ENCODE results near the gene SLC6A19.
"Not testable (repeated sequence)": the region's sequence is repeated elsewhere in the genome, so short reads cannot be mapped to it uniquely, and the experiment has no call there.

SLC6A19 gene

DNA sequence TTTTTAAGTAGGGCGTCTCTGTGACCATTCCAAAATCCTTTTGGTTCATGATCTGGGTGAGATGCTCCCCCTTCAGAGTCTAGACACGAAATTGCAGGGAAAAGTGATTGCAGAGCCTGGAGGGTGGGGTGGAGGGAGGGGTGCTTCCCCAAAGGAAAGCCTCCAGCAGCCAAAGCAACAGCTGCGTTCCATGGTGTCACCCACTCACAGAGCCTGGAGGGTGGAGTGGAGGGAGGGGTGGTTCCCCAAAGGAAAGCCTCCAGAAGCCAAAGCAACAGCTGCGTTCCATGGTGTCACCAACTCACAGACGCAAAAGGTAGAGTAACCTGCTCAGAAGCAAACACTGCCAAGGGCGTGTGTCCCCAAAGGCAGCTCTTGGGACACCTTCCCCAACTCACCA lies 46.4 kb downstream of the SLC6A19 start:
- DNase-seq: no peak

DNA sequence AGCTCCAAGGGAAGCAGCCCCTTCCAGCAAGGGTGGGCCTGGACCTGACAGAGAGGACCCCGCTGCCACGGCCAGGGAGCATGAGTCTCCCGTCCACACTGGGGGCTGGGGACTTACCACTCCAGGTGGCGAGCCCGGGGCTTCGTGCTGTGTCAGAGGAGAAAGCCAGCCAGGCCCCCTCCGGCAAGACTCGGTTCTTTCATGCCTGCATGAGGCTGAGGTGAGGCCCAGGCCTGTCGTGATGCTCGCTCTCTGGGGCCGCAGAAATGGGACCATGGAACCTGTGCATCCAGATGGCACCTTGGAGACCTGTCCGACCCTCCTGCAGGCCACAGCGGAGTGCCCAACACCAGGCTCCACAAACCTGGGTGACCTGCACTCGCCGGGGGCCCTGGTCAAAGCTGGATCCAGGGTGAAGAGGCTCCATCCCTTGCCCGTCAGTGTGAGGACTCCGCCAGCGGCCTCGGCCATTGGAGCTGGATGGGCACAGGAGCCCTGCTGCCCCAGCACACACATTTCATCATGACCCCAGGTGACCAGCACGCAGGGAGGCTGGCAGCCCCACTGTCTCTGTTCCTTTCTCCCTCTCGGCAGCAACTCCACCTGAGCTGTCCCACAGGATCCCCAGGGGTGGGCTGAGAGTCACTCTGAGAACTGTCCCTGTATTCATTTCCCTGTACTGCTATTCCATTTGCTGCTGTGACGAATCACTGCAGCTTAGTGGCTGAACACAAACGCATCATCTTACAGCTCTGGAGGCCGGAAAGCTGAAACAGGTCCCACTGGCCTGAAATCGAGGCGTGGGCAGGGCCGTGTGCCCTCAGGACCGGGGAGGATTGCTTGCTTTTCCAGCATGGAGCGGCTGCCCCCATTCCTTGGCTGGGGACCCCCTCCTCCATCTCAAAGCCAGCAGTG lies 48.2 kb downstream of the SLC6A19 start:
- no peak for DNase-seq

DNA sequence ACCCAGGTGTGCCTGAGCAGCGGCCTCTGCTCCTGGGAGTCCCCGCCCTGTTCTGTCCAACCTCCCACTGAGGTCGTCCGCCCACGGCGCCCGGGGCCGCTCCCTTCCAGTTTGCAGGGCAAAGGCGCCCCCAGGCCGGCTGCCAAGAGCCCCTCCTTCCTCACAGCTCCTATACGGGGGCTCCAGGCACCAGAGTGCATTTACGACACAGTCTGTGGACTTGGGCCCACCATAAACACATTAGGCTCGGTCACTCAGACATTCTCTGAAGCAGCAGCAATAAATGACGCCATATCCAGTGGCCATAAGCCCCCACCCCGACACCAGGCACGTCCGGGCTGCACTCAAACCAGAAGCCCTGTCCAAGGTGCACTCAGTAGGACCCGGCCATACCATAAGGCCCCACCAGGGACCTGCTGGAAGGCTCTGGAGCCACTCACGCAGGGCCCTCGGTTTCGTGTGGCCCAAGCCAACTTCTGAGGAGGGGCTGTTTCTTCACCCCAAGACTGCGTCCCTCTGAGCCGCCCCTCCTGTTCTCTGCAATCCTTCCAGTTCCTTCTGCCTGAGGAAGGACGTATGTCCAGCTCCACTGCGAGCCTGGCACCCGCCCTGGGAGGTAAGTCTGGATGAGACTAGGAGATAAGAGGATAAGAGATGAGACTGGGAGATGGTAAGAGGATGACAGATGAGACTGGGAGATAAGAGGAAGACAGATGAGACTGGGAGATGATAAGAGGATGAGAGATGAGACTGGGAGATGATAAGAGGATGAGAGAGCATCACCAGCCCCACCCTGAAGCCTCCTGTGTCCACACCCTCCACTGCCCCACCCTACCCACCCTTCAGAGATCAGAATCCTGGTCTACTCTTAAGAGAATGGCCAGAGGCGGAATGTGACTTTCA lies 50.5 kb downstream of the SLC6A19 start:
- DNase-seq: no peak

DNA sequence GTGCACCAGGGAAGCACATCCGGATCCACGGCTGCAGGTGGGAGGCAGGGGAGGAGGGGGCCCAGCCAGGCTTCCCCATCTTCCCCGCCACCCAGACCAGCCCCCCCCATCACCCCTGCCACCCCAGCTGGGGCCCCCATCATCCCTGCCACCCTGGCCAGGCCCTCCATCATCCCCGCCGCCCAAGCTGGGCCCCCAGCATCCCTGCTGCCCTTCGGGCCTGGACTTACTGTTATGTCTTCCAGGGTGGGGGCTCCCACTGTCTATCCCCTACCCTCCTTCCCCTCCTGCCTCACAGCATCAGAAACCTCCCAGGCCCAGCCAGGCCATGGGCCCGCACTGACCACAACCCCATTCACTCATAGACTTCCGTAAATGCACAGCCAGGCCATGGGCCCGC lies 51.3 kb downstream of the SLC6A19 start:
- no peak for DNase-seq

DNA sequence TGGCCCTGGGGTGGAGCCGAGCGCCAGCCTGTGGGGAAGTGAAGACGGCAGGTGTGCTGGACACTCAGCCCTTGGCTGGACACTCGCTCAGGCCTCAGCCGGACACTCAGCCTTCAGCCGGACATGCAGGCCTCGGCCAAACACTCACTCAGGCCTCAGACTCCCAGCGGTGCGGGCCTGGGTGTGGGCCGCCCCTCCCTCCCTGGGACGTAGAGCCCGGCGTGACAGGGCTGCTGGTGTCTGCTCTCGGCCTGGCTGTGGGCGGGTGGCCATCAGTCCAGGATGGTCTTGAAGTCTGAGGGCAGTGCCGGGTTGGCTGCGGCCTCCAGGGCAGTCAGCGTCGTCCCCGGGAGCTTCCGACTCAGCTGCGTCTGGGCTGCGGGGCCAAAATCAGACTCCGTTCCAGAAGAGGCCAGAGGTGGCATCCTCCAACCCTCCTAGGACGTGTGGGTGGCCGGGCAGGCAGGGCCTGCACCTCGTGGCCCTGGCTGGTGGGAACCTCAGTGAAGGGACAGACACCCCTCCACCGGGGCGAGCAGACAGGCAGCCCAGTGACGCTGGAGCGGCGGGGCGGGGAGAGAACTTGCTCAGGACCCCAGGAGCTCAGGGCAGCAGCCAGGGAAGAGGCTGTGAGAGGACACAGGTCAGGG lies 52.2 kb downstream of the SLC6A19 start:
- no peak for DNase-seq

DNA sequence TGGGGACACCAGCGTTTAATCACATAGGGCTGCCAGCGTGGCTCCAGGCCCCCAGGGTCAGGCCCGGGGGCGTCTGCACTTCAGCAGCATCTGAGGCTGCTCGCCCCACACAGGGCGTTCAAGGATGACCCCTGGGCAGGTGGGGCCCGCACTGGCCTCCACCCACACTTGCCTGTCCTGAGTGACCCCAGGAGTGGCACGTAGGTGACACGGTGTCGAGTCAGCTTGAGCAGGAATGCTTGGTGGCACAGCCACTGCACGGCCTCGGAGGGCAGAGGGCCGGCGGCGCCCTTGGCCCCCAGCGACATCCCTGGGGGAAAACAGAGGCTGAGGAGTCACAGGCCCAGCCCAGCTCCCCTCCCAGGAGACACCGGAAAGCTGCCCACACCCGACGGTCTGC lies 52.8 kb downstream of the SLC6A19 start:
- no peak for DNase-seq

DNA sequence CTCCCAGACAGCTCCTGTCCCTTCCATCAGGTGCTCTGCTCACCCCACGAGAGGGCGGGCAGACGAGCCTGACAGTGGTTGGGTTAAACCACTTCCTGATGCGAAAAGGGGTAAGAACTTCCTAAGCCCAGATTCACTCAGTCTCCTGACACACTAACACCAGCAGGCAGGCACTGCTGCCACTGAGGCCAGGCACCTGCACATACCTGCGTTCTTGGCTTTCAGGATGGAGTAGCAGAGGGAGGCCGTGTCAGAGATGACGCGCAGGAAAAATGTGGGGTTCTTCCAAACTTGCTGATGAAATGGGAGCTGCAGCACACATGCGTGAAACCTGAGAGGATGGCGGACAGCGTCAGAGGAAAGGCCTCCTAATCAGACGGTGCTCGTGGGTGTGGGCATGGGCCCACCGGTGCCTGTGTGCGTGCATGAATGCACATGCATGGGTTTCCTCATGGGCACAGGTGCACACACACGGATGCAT lies 53.7 kb downstream of the SLC6A19 start:
- DNase-seq: no peak

DNA sequence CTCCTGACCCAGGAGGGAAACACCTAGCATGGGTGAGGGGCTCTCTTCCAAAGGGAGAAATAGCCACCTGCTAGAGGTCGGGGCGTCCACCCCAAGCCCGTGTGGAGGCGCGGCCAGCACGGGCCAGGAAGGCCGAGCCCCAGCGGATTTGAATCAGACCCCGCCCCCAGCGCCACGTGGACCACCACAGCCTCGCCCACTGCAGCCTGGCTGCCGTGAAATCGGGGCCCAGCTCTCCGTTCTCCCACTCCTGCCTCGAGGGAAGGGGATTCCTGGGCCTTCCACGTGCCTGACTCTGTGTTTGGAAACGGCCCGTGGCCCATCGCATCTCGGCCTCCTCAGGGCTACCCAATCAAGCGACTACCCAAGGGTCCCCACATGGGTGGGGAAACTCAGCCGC lies 55.4 kb downstream of the SLC6A19 start:
- no peak for DNase-seq

DNA sequence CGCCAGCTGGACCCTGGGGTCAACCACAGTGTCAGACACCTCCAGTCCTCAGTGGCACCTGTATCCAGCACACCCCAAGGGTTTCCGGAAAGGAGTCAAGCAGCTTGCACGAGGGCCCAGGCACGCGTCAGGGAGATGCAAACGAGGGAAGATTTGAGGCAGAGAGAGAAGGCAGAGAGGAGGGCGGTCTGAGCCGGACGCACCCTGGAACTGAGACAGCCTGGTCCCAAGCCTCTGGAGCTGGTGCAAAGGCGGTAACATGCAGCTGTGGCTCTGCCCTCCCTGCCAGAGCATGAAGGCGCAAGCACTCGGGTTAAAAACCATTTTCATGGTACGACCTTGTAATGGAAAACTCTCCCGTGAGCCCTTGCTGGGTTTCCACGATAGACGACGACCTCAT lies 56.0 kb downstream of the SLC6A19 start:
- DNase-seq: no peak

DNA sequence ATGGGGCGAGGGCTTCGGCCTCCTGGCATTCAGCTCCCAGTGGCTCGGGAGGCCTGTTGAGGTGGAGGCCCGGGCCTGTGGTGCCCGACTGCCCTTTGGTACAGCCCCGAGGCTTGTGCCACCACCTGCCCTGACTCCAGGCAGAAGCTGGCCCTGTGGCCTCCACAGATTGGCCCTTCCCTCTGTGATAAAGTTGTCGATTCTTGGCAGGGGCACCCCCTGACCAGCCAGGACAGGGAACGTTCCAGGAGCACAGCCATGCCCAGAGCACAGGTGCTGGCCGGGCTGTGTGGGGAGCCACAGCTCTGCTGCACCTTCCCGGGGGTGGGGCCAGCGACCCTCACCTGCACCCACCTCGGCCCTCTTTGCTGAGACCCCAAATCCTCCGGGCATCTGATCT lies 56.4 kb downstream of the SLC6A19 start:
- no peak for DNase-seq

DNA sequence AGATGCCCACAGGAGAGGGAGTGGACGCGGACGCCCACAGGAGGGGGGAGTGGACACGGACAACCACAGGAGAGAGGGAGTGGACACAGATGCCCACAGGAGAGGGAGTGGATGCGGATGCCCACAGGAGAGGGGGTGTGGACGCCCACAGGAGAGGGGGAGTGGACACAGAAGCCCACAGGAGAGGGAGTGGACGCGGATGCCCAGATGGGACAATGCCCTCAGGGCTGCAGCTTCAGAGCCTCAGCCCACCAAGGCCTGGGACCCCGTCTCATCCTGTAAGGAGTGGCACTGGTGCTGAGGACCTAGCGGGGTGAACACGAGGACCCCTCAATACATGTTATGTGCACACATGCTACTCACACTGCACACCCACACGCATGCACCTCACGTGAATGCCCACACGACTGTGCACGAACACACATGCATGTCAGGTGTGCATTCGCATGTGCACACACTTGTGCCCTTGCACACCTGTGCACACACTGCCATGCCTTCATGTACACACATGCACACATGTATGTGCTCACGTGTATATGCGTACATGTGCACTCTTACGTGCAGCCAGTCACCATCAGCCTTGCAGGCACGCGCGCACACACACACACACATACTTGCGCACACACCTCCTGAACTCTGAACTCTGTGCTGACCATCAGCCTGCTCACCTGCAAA lies 58.5 kb downstream of the SLC6A19 start:
- DNase-seq: no peak

DNA sequence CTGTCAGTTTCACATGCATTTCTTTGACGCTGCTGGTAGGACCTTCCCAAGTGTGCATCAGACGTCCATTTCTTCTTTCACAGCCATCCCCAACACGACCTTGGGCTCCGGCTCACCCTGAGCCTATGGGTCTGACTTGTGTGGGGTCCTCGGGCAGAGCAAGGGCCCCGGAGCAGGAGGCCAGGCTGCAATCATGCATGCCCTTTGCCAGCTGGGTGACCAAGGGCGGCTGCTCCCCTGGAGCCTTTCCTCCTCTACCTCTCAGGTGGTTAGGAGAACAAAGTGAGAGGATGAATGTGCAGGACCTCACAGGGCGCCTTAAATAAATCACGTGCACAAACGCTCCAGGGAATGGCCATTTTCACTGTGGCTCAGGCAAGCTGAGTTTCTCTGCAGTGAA lies 60.2 kb downstream of the SLC6A19 start:
- DNase-seq: no peak

DNA sequence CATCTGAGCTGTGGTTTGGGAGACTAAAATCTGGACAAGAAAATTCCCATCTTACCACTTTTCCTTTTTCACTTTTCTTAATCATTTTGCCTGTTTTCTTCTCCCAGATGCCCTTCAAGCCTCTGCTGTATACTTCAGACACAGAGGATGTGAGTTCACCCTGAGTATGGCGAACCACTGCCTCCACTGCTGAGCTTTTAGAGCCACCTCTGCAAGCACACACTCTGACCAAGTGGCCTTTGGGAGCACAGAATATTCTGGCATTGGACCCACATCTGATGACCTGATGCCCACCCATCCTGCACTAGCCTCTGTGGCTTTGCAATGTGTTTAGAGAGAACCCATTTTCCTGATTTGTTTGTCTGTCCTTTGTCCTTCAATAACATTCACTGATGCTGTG lies 61.0 kb downstream of the SLC6A19 start:
- no peak for DNase-seq

DNA sequence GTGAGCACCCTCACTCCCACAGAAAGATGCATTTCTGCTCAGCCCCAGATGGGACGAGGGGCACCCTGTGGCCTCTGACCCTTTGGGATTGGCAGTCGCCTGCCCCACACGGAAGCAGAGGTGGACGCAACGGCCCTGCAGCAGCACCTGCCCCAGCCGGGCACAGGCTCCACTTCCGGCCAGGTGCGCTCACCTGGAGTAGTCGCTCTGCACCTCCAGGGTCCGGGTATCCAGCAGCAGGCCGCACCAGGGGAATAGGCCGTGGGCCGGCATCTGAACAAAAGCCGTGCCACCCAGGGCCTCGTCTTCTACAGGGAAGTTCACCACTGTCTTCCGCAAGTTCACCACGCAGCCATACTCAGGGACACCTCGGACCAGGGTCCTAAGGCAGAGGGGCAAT lies 62.8 kb downstream of the SLC6A19 start:
- no peak for DNase-seq

DNA sequence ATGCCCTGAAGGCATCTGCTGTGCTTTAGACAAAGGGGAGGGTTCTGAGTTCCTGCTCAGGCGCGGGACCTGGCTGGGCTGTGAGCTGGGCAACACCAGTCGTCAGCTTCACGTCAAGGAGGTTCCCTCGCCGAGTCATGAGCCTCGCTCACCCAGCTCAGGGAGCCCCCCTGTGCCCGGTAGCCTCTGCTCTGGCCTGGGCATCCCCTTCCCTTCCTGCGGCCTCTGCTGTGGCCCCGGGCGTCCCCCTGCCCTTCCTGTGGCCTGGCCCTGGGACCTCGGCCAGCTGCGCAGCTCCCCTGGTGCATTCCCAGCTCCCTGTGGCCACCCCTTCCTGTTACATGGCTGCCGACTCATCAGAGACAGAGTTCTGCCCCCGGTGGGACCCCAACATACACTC lies 63.6 kb downstream of the SLC6A19 start:
- no peak for DNase-seq

DNA sequence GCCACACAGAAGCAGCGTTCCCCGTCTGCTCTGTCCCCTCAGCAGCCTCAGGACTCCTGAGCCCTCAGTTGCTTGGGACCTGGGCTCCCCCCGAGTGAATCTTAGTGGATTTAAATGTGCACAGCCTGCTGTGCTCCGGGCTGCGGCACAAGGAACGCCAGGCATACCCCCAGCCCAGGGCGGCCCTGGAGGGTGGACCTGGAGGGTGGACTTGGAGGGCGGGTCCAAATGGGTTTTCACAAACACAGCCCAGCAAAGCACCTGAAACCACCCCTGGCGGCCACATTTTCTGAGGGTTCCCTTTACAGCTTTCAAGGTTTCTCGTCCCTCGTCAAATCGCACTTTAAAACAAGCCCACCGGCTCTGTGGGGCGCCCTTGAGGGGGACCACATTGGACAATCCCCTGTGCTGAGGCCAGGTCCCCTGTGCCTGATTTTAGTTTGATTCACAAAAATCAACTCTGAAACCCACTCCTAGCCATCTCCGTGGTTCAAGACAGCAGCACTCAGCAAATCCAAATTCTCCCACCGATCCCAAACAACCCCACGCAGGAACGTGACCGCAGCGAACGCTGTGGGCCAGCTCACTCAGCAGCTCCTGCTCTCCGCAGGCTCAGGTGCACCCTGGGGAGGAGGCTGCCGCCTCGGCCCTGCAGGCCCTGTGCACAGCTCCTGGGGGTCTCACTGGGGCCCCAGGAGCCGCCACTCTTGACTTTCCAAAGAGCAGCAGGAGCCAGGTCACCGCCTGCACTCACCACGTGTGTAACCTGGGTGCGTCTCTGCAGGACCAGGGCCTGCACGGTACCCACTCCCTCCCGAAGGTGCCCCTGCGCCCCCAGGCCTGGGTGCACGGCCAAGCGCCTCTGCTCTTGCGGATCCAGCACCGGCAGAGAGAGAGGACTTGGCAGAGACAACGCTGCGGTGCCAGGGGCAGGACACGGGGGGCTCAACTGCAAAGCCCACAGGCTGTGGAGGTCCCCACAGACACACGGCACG lies 64.4 kb downstream of the SLC6A19 start:
- no peak for DNase-seq

DNA sequence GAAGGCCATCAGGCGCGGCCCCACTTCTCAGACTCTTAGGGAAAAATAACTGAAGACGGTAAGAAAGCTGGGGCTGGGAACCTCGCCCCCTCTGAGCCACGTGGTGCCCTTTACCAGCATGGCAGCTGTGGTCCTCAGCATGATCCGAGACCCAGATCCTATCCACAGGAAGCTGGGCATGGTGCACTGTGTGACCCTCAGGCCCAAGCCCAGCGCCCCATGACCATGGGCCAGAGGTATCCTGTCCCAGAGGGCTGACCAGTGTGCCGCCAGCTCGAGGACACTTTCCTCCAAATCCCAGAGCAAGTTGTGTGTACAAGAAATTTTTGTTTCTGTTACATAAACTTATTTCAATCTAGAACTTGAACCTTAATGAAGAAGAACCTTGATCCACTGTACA lies 65.4 kb downstream of the SLC6A19 start:
- no peak for DNase-seq

DNA sequence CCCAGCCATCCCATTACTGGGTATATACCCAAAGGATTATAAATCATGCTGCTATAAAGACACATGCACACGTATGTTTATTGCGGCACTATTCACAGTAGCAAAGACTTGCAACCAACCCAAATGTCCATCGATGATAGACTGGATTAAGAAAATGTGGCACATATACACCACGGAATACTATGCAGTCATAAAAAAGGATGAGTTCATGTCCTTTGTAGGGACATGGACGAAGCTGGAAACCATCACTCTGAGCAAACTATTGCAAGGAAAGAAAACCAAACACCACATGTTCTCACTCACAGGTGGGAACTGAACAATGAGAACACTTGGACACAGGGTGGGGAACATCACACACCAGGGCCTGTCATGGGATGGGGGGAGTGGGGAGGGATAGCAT lies 66.1 kb downstream of the SLC6A19 start:
- DNase-seq: not testable (repeated sequence)

DNA sequence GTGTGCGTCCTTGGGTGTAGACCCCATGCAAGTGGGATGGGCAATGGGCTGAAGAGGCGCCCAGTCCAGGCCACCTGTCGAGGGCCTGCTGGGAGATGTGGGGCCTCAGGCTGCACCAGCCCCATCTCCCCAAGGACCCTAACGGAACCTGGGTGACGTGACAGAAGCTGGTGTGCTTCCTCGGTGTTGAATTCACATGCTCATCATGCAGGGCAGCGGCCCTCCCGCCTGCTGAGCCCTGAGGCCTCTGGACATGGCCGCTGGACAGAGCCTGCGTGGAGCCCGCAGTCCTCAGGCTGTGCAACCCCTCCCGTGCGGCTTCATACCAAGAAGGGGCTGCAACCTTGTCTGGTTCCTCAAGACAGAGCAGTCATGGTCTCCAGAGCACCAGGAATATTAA lies 66.7 kb downstream of the SLC6A19 start:
- no peak for DNase-seq

DNA sequence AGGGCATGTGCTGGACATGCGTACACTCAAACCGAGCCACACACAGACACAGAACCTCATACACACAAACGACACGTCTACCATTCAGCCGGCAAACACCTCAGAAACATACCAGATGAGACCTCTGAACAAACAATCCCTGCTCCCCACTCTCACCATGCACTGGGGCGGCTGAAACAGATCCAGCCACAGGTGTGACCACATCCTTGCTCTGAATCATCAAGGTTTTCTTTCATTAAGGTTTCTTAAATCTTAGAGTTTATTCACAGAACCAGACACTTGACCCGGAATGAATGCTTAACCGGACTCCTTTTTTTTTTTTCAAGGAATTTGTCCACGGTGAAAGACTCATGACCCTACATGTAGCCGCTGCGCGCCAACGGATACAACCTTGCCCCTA lies 67.3 kb downstream of the SLC6A19 start:
- no peak for DNase-seq

DNA sequence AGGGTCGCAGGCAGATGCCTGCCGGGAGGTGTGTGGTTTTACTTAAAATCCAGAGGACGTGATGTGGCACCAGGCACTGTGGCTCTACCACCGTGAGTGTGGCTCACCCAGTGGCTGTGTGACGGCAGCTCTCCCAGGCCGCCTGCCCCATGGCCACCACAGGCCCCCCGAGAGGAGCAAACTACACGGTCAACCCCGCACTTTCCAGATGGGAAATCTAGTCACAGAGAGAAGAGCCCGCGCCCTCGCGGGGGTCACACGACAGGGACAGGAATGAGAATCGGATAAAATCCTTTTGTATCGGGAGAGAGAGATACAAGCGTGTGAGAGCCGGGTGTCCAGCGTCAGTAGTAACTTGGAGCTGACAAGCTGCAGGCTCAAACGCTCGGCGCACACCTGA lies 69.0 kb downstream of the SLC6A19 start:
- DNase-seq: no peak

Measured in hematopoietic multipotent progenitor cell treated with erythropoietin and hydrocortisone succinate and interleukin-3 and kit ligand, for 6 days (in vitro differentiated cells).